GM23338 (cell line): ENCODE measurements around the gene PDYN.

ENCODE experiments used
- CREB1 ChIP-seq: fragments of 250-450 bp; sonication (Bioruptor Pico); IDR thresholded peaks from 2 replicates; pipeline ENCODE4 v1.5.0; 2020; ENCODE audit warnings: low read depth, mild to moderate bottlenecking, moderate library complexity
- ETS1 ChIP-seq: IDR thresholded peaks from 2 replicates; pipeline ENCODE4 v1.6.1; 2016; ENCODE audit warnings: antibody characterized with exemption
- EZH2 ChIP-seq: fragments of 200-600 bp; sonication (generic); IDR thresholded peaks from one replicate; pipeline ENCODE4 v1.8.0; 2017; ENCODE audit warnings: antibody characterized with exemption, mild to moderate bottlenecking, low read depth; ENCODE audit not compliant: unreplicated experiment
- EZH2phosphoT487 ChIP-seq: fragments of 200-600 bp; sonication (generic); IDR thresholded peaks from one replicate; pipeline ENCODE4 v1.8.1; 2018; ENCODE audit warnings: antibody characterized with exemption; ENCODE audit not compliant: unreplicated experiment
- JUNB ChIP-seq: IDR thresholded peaks from one replicate; pipeline ENCODE4 v1.6.1; 2016; ENCODE audit warnings: antibody characterized with exemption; ENCODE audit not compliant: unreplicated experiment
- POLR2AphosphoS5 ChIP-seq: IDR thresholded peaks from 2 replicates; pipeline ENCODE4 v1.6.1; 2016; ENCODE audit warnings: antibody characterized with exemption, low read depth
- REST ChIP-seq: IDR thresholded peaks from one replicate; pipeline ENCODE4 v1.6.1; 2018; ENCODE audit warnings: antibody characterized with exemption; ENCODE audit not compliant: unreplicated experiment
- STAT1 ChIP-seq: IDR thresholded peaks from one replicate; pipeline ENCODE4 v1.6.1; 2016; ENCODE audit warnings: antibody characterized with exemption; ENCODE audit not compliant: unreplicated experiment
- ZNF462 ChIP-seq: fragments of 250-450 bp; sonication (Bioruptor Pico); IDR thresholded peaks from 2 replicates; pipeline ENCODE4 v1.5.0; 2020; ENCODE audit warnings: mild to moderate bottlenecking, moderate library complexity
- TF ChIP-seq, protein P1 (sequence below), 2 experiments: fragments of 200-600 bp in 1 of 2; sonication (generic) in 1 of 2; conservative IDR thresholded peaks; 2 replicates each; pipeline versions ENCODE4 v1.5.1 to v1.6.1; 2016 to 2017; ENCODE audit warnings: antibody characterized with exemption in 2 of 2, low read depth in 2 of 2, mild to moderate bottlenecking in 2 of 2, moderate library complexity in 1 of 2

GRCh38 chr20:1945660-1946059 lies 48.2 kb downstream of the PDYN start:
- TF ChIP-seq, protein P1, sequence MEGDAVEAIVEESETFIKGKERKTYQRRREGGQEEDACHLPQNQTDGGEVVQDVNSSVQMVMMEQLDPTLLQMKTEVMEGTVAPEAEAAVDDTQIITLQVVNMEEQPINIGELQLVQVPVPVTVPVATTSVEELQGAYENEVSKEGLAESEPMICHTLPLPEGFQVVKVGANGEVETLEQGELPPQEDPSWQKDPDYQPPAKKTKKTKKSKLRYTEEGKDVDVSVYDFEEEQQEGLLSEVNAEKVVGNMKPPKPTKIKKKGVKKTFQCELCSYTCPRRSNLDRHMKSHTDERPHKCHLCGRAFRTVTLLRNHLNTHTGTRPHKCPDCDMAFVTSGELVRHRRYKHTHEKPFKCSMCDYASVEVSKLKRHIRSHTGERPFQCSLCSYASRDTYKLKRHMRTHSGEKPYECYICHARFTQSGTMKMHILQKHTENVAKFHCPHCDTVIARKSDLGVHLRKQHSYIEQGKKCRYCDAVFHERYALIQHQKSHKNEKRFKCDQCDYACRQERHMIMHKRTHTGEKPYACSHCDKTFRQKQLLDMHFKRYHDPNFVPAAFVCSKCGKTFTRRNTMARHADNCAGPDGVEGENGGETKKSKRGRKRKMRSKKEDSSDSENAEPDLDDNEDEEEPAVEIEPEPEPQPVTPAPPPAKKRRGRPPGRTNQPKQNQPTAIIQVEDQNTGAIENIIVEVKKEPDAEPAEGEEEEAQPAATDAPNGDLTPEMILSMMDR (conservative IDR thresholded peaks at IDR 0.05; ENCODE audit: low read depth in 2 of 2), result no peak
- TF ChIP-seq ZNF462 (no peak), EZH2phosphoT487 (no peak), REST (no peak), JUNB (no peak), CREB1 (CRISPR knock-in tag) (no peak), EZH2 (no peak), POLR2AphosphoS5 (no peak), STAT1 (no peak), ETS1 (no peak)
